ENCODE measurements around the gene ITGA5.

ITGA5 gene

GRCh38 chr12:54392485-54393206 is 26.4 kb downstream of the ITGA5 start:
- Histone ChIP-seq H3K4me3 (peak overlapping the region in 3 of 10 experiments; percentile 64 to 77 (median 71); a peak in 3 of 20 replicates), H3K4me2 (peak overlapping the region; percentile 85 to 97 (median 92)), H3K4me1 (peaks cover 67 to 96% (median 84%) of the 10 kb centered on the region in 10 experiments), H4K20me1 (peaks cover 0 to 37% (median 21%) of the 10 kb centered on the region in 11 experiments; a peak in 16 of 22 replicates), H3K36me3 (peaks cover 33 to 51% (median 35%) of the 10 kb centered on the region in 11 experiments), H3K9me3 (replicated peaks in 1 of 11) (no peaks in the 10 kb centered on the region), H3K9ac (peak overlapping the region; percentile 14 to 78 (median 54); a peak in 15 of 22 replicates), H3K27ac (peak overlapping the region; percentile 24 to 76 (median 64); a peak in 20 of 22 replicates), H3K27me3 (no peaks in the 10 kb centered on the region)
- TF ChIP-seq Cebpa-rat (IDR thresholded peaks at IDR 0.05), result no peak

- Histone ChIP-seq H3K36me3 (peaks cover 16 to 33% (median 18%) of the 10 kb centered on the region in 11 experiments), H3K9ac (peak overlapping the region; percentile 65 to 81 (median 78)), H3K27me3 (no peaks in the 10 kb centered on the region), H3K4me3 (peak overlapping the region; percentile 60 to 77 (median 66)), H3K4me2 (peak overlapping the region; percentile 85 to 97 (median 92)), H3K9me3 (replicated peaks in 1 of 11) (no peaks in the 10 kb centered on the region), H3K4me1 (peaks cover 83 to 99% (median 96%) of the 10 kb centered on the region in 10 experiments), H3K27ac (peak overlapping the region; percentile 55 to 79 (median 70); a peak in 21 of 22 replicates), H4K20me1 (peaks cover 0 to 23% (median 13%) of the 10 kb centered on the region in 11 experiments; a peak in 14 of 22 replicates)
- no peak for TF ChIP-seq Cebpa-rat (IDR thresholded peaks at IDR 0.05)
Observed at GRCh38 chr12:54390668-54391551, 28.2 kb downstream of the ITGA5 start.

GRCh38 chr12:54390176-54390667 is 28.8 kb downstream of the ITGA5 start:
- Histone ChIP-seq H3K27ac (peak overlapping the region in 8 of 11 experiments; percentile 20 to 79 (median 67); a peak in 17 of 22 replicates), H3K36me3 (peaks cover 9 to 27% (median 11%) of the 10 kb centered on the region in 11 experiments), H3K4me3 (peak overlapping the region; percentile 60 to 77 (median 66); a peak in 18 of 20 replicates), H3K9me3 (replicated peaks in 1 of 11) (no peaks in the 10 kb centered on the region), H3K27me3 (no peaks in the 10 kb centered on the region), H3K4me1 (peaks cover 89 to 99% (median 97%) of the 10 kb centered on the region in 10 experiments), H4K20me1 (peaks cover 0 to 16% (median 9%) of the 10 kb centered on the region in 11 experiments; a peak in 12 of 22 replicates), H3K4me2 (peak overlapping the region; percentile 85 to 97 (median 92)), H3K9ac (peak overlapping the region in 9 of 11 experiments; percentile 31 to 81 (median 71); a peak in 15 of 22 replicates)
- TF ChIP-seq Cebpa-rat (IDR thresholded peaks at IDR 0.05), result no peak

- no peaks in the 10 kb centered on the region for H3K9me3 ChIP-seq (replicated peaks in 1 of 11)
- H3K4me2 ChIP-seq, result peak overlapping the region; percentile 85 to 97 (median 92)
- TF ChIP-seq Cebpa-rat (IDR thresholded peaks at IDR 0.05), result no peak
- peak overlapping the region in 7 of 11 experiments; percentile 32 to 80 (median 71); a peak in 13 of 22 replicates for H3K9ac ChIP-seq
- no peaks in the 10 kb centered on the region for H3K27me3 ChIP-seq
- H3K36me3 ChIP-seq, result peaks cover 4 to 21% (median 6%) of the 10 kb centered on the region in 11 experiments; a peak in 20 of 22 replicates
- H3K27ac ChIP-seq, result peak overlapping the region in 10 of 11 experiments; percentile 18 to 79 (median 62); a peak in 18 of 22 replicates
- peak overlapping the region in 9 of 10 experiments; percentile 60 to 77 (median 64); a peak in 13 of 20 replicates for H3K4me3 ChIP-seq
- peaks cover 89 to 99% (median 97%) of the 10 kb centered on the region in 10 experiments for H3K4me1 ChIP-seq
- peaks cover 0 to 15% (median 4%) of the 10 kb centered on the region in 11 experiments; a peak in 12 of 22 replicates for H4K20me1 ChIP-seq
Observed at GRCh38 chr12:54389607-54390175, 29.4 kb downstream of the ITGA5 start.

- Histone ChIP-seq H3K4me1 (peaks cover 89 to 99% (median 97%) of the 10 kb centered on the region in 10 experiments), H3K9me3 (replicated peaks in 1 of 11) (no peaks in the 10 kb centered on the region), H3K4me2 (peak overlapping the region; percentile 85 to 97 (median 92)), H3K4me3 (peak overlapping the region in 5 of 10 experiments; percentile 62 to 77 (median 71); a peak in 3 of 20 replicates), H3K27ac (peak overlapping the region in 10 of 11 experiments; percentile 18 to 79 (median 62); a peak in 15 of 22 replicates), H3K36me3 (peaks cover 0 to 16% (median under 1%) of the 10 kb centered on the region in 11 experiments; a peak in 11 of 22 replicates), H3K27me3 (no peaks in the 10 kb centered on the region), H4K20me1 (peaks cover 0 to 13% (median 0%) of the 10 kb centered on the region in 11 experiments; a peak in 4 of 22 replicates), H3K9ac (peak overlapping the region in 4 of 11 experiments; percentile 35 to 71 (median 45); a peak in 5 of 22 replicates)
- TF ChIP-seq Cebpa-rat (IDR thresholded peaks at IDR 0.05), result no peak
Observed at GRCh38 chr12:54389134-54389508, 29.9 kb downstream of the ITGA5 start.

- Histone ChIP-seq H4K20me1 (peaks cover 0 to 8% (median 0%) of the 10 kb centered on the region in 11 experiments; a peak in 4 of 22 replicates), H3K27me3 (no peaks in the 10 kb centered on the region), H3K9me3 (replicated peaks in 1 of 11) (no peaks in the 10 kb centered on the region), H3K4me1 (peaks cover 89 to 99% (median 97%) of the 10 kb centered on the region in 10 experiments), H3K4me2 (peak overlapping the region; percentile 85 to 97 (median 92)), H3K9ac (peak overlapping the region in 2 of 11 experiments; percentile 35 to 46; a peak in 3 of 22 replicates), H3K27ac (peak overlapping the region in 10 of 11 experiments; percentile 18 to 79 (median 62); a peak in 16 of 22 replicates), H3K36me3 (peaks cover 0 to 15% (median 0%) of the 10 kb centered on the region in 11 experiments; a peak in 8 of 22 replicates), H3K4me3 (peak overlapping the region in 1 of 10 experiments; percentile 62; a peak in 1 of 20 replicates)
- TF ChIP-seq Cebpa-rat (IDR thresholded peaks at IDR 0.05), result no peak
Observed at GRCh38 chr12:54388237-54389133, 30.6 kb downstream of the ITGA5 start.

- H4K20me1 ChIP-seq, result peaks cover 0 to 8% (median 0%) of the 10 kb centered on the region in 11 experiments; a peak in 3 of 22 replicates
- H3K4me3 ChIP-seq, result no peak overlapping the region
- peaks cover 83 to 98% (median 95%) of the 10 kb centered on the region in 10 experiments for H3K4me1 ChIP-seq
- no peaks in the 10 kb centered on the region for H3K9me3 ChIP-seq (replicated peaks in 1 of 11)
- H3K27me3 ChIP-seq, result no peaks in the 10 kb centered on the region
- peaks cover 0 to 7% (median 0%) of the 10 kb centered on the region in 11 experiments; a peak in 6 of 22 replicates for H3K36me3 ChIP-seq
- no peak for TF ChIP-seq Cebpa-rat (IDR thresholded peaks at IDR 0.05)
- H3K9ac ChIP-seq, result peak overlapping the region in 1 of 11 experiments; percentile 5; a peak in 1 of 22 replicates
- H3K27ac ChIP-seq, result peak overlapping the region in 9 of 11 experiments; percentile 6 to 96 (median 45); a peak in 10 of 22 replicates
- H3K4me2 ChIP-seq, result peak overlapping the region in 9 of 11 experiments; percentile 85 to 97 (median 92); a peak in 17 of 22 replicates
Observed at GRCh38 chr12:54387114-54387467, 32.0 kb downstream of the ITGA5 start.
